GM12892 (cell line): ENCODE measurements around the gene BRF1.
"Not testable (repeated sequence)": the region's sequence is repeated elsewhere in the genome, so short reads cannot be mapped to it uniquely, and the experiment has no call there.

Experiments
- DNase-seq: peaks from one replicate; pipeline ENCODE4 v3.0.0; 2011; ENCODE audit not compliant: insufficient read length
- FAIRE-seq: peaks from 2 replicates; lab custom pipeline; 2011; peaks lifted over from hg19 to GRCh38; lab: Jason Lieb, UNC
- POLR2A ChIP-seq: IDR thresholded peaks from 2 replicates; pipeline ENCODE4 v1.6.1; 2011; ENCODE audit warnings: low read depth, low read length, control low read depth
- POLR2AphosphoS5 ChIP-seq: IDR thresholded peaks from 2 replicates; pipeline ENCODE4 v1.6.1; 2011; ENCODE audit warnings: low read depth, low read length, control low read depth
- TAF1 ChIP-seq: IDR thresholded peaks from 2 replicates; pipeline ENCODE4 v1.6.1; 2011; ENCODE audit warnings: low read depth, mild to moderate bottlenecking, control low read depth, low read length, borderline replicate concordance

BRF1 gene

DNA sequence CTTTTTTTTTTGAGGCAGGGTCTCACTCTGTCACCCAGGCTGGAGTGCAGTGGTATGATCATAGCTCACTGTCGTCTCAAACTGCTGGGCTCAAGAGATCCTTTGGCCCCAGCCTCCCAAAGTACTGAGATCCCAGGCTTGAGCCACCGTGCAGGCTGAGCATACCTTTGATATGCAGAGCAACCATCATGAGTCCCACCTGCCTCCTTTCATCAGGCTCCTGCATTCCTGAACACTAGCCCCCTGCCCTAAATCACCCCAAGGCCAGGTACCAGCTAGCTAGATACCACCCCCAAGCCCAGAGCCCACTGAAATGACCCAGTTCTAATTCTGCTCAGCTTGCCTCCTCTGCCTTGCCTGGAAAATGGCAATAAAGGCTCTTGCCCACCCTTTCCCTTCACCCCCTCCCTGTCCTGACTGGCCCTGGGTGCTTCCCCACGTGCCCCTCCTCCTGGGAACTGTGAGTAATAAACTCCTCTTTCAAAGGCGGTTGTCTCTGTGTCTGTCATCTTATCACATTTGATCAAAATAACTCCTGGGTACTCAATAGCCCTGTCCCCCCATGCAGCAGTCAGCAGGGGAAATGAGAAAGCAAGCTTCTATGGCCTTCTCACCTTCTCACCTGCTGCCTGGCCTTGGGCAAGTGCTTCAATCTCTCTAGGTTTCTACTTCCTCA lies 6.4 kb upstream of the BRF1 start:
- DNase-seq (no peak), FAIRE-seq (no peak)
- TF ChIP-seq POLR2A (no peak), POLR2AphosphoS5 (no peak), TAF1 (no peak)

DNA sequence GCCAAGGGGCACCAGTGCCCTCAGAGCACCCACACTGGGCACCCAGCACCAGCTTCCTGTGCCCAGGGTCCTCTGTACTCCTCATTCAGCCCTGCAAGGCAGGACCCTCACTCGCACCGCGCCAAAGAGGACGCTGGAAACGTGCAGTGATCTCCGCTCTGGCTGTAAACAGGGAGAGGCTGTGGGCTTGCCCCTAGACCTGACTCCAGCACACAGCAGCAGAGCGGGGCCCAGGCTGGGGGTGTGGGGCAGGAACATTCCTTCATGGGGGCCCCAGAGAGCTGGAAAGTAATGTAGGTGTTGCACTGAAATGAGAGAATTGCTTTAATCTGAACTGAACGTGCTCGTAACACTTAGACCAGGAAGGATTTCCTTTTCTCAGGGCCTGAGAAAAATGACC lies 5.0 kb upstream of the BRF1 start:
- DNase-seq (no peak), FAIRE-seq (no peak)
- no peak for TF ChIP-seq POLR2A
- no peak for TF ChIP-seq TAF1
- no peak for TF ChIP-seq POLR2AphosphoS5

DNA sequence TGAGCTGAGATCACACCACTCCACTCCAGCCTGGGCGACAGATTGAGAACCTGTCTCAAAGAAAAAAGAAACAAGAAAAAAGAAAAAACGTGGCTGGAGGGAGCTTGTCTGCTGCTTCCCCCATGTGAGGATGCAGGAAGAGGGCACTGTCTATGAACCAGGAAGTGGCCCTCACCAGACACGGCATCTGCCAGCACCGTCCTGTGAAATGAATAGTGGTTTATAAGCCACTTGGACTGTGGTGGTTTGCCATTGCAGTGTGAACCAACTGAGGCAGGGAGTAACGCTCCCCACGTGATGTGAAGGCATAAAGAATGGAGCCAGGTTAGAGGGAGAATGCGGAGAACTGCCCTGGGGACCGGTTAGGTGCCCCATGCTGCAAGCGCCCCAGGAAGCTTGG lies 4.5 kb upstream of the BRF1 start:
- no peak for FAIRE-seq
- TF ChIP-seq POLR2A (no peak), POLR2AphosphoS5 (no peak), TAF1 (no peak)

DNA sequence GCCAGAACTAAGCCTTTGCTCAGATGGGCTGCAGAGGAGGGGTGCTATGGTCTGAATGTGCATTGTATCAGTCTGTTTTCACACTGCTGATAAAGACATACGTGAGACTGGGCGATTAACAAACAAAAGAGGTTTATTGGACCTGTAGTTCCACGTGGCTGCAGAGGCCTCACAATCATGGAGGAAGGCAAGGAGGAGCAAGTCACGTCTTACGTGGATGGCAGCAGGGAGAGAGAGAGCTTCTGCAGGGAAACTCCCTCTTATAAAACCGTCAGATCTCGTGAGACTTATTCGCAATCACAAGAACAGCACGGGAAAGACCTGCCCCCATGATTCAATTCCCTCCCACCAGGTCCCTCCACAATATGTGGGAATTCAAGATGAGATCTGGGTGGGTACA lies 3.8 kb upstream of the BRF1 start:
- DNase-seq (no peak), FAIRE-seq (no peak)
- TF ChIP-seq POLR2AphosphoS5 (no peak), POLR2A (no peak), TAF1 (no peak)

More for the DNA sequence above, 4.5 kb upstream of the BRF1 start:
- DNase-seq = no peak

DNA sequence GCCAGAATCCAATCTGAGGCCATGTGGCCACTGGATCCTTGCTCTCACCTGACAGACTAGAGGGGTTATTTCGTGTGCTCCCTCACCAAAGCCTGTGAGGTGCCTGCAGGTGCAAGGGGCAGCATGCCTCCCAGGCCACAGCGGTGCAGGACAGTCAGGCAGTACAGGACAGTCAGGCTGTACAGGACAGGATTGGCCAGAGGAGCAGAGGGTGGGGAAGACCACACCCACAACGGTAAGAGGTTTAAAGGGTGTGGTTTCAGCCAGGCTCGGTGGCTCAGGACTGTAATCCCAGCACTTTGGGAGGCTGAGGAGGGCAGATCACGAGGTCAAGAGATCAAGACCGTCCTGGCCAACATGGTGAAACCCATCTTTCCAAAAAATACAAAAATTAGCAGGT lies 3.1 kb upstream of the BRF1 start:
- FAIRE-seq (no peak), DNase-seq (no peak)

DNA sequence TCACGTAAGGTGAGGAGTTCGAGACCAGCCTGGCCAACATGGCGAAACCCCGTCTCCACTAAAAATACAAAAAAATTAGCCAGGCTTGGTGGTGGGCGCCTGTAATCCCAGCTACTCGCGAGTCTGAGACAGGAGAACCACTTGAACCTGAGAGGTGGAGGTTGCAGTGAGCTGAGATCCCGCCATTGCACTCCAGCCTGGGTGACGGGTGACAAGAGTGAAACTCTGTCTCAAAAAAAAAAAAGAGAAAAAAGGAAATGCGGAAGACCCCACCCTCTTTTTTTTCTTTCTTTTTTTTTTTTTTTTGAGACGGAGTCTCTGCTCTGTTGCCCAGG lies 1.1 kb upstream of the BRF1 start:
- DNase-seq, FAIRE-seq: not testable (repeated sequence)

More for the DNA sequence above, 3.1 kb upstream of the BRF1 start:
- TF ChIP-seq POLR2AphosphoS5 (no peak), TAF1 (no peak), POLR2A (no peak)

DNA sequence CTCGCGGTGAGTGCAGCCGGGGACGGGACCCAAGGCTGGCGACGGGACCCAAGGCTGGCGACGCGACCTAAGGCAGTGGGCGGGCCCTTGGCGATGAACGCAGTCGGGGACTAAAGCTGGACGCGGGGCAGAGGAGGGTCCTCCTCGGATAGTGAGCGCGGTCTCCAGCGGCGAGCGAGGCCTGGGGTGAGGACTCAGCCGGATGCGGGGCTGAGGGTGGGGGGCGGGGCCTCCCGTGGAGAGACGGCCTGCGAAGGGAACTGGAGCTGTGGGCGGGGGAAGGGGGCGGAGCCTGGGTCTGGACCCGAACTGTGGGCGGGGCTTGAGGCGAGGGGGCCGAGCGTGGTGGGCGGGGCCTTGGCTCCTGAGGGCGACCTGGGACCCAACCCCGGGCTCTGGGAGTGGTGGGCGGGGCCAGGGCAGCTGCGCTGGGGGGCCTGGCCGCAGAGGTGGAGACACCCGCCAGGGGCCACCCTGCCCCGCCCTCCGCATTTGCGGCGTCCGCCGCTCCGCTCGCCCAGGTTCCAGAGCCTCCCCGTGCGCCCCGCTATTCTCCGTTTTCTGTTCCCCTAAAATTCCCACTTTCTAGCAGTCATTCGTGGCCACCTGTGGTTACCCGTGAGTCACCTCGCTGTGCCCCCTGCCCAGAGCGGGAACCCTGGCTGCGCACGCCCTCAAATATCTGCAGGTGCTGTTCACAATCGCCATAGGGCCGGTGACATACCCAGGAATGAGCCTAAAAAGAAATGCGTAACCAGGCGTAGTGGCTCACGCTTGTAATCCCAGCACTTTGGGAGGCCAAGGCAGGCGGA lies 508 bp upstream of the BRF1 start:
- DNase-seq = peak; percentile 97
- TF ChIP-seq POLR2AphosphoS5 = no peak
- no peak for TF ChIP-seq POLR2A
- TF ChIP-seq TAF1 = no peak; the same call in 1 of the 2 replicates
- peak; percentile 57 for FAIRE-seq

DNA sequence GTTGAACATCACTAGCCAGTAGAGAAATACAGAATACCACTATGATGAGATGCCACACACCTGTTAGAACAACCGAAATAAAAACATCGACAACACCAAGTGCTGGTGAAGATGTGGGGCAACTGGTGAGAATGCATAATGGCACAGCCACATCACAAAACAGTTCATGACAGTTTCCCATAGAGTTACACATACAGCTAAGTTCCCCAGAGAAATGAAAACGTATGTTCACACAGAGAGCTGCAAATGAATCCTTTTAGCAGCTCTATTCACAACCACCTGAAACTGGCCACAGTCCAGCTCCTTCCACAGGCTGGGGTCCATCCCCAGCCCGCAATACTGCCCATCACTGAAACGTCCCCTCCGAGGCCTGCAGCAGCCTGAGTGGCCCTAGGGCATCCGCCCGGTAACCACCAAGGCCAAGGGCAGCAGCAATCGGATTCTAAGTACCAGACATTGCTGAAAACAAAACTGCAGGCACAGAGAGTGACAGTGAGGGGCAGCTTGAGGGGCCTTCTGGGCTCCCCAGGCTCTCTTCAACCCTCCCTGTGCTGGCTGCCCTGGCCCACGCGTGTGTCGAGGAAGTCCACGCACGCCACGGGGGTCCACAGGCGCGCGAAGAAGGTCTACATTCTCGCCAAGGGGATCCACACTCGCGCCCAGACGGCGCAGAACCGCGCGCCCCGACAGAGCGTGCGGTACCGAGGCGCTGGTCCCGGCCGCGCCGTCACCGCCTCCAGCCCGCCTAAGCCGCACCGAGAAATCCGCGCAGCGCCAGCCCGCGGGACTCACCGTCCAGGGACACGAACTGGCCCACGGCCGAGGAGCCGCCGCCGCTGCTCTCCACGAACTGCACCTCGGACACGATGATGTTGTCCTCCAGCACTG lies 903 bp downstream of the BRF1 start:
- FAIRE-seq (peak; percentile 81), DNase-seq (no peak)
- TF ChIP-seq POLR2A (no peak), POLR2AphosphoS5 (no peak), TAF1 (no peak)

DNA sequence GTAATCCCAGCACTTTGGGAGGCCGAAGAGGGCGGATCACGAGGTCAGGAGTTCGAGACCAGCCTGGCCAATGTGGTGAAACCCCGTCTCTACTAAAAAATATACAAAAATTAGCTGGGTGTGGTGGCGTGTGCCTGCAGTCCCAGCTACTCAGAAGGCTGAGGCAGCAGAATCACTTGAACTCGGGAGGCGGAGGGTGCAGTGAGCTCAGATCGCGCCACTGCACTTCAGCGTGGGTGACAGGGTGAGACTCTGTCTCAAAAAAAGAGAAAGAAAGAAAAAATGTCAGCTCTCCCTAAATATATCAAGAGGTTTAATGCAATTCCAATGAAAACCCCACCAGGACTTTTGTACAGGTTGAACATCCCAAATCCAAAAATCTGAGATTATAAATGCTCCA lies 3.5 kb downstream of the BRF1 start:
- not testable (repeated sequence) for FAIRE-seq

DNA sequence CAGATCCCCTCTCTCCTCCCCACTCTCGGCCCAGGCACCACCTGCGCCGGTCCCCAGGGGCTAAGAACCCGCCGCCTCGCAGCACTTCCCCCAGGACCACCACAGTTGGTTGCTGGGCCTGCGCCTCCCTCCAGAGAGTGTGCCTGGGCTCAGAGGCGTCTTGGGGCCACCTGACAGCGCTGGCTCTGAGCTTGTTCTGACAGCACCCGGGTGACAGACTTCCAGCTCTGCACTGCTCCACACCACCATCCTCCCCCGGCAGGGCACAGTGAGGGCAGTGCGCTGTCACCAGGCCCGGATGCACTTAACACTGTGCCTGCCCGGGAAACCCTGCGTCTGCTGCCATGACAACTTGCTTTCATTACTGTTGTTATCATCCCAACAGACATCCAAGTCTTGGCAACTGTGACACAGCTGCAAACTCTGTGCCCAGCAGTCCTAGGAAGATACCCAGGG lies 6.6 kb downstream of the BRF1 start:
- FAIRE-seq = peak; percentile 66
- no peak for DNase-seq
- TF ChIP-seq TAF1 (no peak), POLR2A (no peak), POLR2AphosphoS5 (no peak)

More for the DNA sequence above, 3.5 kb downstream of the BRF1 start:
- not testable (repeated sequence) for DNase-seq

DNA sequence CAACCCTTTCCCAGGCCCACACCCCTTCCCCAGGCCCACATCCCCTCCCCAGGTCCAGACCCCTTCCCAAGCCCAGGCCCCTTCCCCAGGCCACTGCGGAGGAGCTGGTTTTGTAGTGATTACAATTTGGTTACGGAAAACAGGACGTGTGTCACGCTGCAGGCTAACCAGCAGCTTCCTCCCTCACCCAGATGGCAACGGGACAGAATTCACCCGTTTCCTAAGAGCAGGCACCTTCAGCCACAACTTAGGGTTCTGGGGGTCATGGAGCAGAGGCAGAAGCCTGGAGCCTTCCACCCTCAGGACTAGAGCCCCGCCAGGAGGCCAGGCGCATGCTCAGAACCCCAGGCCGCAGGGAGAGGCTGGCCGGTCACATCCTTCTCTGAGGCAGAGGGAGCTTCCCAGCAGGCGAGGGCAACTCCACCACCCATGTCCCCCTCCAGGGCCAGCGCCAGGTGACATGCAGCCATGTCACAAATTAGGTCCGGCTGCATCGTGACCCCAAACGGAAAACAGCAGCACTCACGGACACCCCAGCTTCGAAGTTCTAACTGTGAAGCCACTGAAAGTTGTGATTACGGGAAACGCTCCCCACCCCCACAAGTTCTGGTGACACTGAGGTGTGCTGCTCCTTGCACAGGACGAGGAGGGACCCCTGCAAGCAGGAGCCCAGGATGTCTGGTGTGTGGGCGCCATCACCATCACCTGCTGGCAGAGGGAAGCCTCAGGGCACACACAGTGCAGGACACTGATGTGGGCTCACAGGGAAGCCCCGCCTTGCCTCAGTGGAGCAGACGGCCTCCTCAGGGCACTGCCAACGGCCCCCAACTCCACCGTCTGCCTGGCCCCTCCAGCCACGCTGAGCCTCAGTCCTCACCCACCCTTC lies 7.7 kb downstream of the BRF1 start:
- DNase-seq = no peak

More for the DNA sequence above, 7.7 kb downstream of the BRF1 start:
- TF ChIP-seq POLR2A (no peak), POLR2AphosphoS5 (no peak), TAF1 (no peak)
- no peak for FAIRE-seq
